ENCODE results near the gene EVC2. TPM values are rescaled to one million over a fixed set of nuclear protein-coding genes. Genes with fewer than 3 reads are reported as not detected.
"Not testable (repeated sequence)": the region's sequence is repeated elsewhere in the genome, so short reads cannot be mapped to it uniquely, and the experiment has no call there.

Gene EVC2
- total RNA-seq, 2 donors from 2014 or later: 0.49 to 0.93 TPM

- Histone ChIP-seq H3K27ac (no peak overlapping the region), H3K9ac (ENCODE audit: low read depth in 2 of 2, low read length in 2 of 2) (no peak overlapping the region), H3K4me3 (no peak overlapping the region), H3K9me3 (no peaks in the 10 kb centered on the region), H3K36me3 (no peaks in the 10 kb centered on the region), H3K27me3 (no peaks in the 10 kb centered on the region), H3K4me1 (no peaks in the 10 kb centered on the region)
- TF ChIP-seq CTCF (IDR thresholded peaks at IDR 0.05): no peak
- intact Hi-C loops (cut with DNase I): no loop called here
- DNase-seq: no peak
Measured at GRCh38 chr4:5615496-5616075, 92.8 kb downstream of the EVC2 start.

GRCh38 chr4:5611750-5612149, 96.6 kb downstream of the EVC2 start:
- Histone ChIP-seq H3K4me3 (no peak overlapping the region), H3K9me3 (no peaks in the 10 kb centered on the region), H3K27ac (no peak overlapping the region), H3K9ac (ENCODE audit: low read depth in 2 of 2, low read length in 2 of 2) (no peak overlapping the region), H3K27me3 (no peaks in the 10 kb centered on the region), H3K36me3 (no peaks in the 10 kb centered on the region), H3K4me1 (no peaks in the 10 kb centered on the region)
- intact Hi-C loops (cut with DNase I): no loop called here
- no peak for DNase-seq
- no peak for TF ChIP-seq CTCF (IDR thresholded peaks at IDR 0.05)

GRCh38 chr4:5609306-5610007, 98.9 kb downstream of the EVC2 start:
- Histone ChIP-seq H3K4me3 (no peak overlapping the region), H3K4me1 (no peaks in the 10 kb centered on the region), H3K9me3 (no peaks in the 10 kb centered on the region), H3K27ac (no peak overlapping the region), H3K36me3 (no peaks in the 10 kb centered on the region), H3K9ac (ENCODE audit: low read depth in 2 of 2, low read length in 2 of 2) (no peak overlapping the region), H3K27me3 (no peaks in the 10 kb centered on the region)
- intact Hi-C loops (cut with DNase I): no loop called here
- no peak for TF ChIP-seq CTCF (IDR thresholded peaks at IDR 0.05)
- no peak for DNase-seq

- H3K27ac ChIP-seq; H3K4me3 ChIP-seq; DNase-seq; H3K27me3 ChIP-seq; intact Hi-C loops (cut with DNase I); H3K36me3 ChIP-seq; H3K9ac ChIP-seq (ENCODE audit: low read depth in 2 of 2, low read length in 2 of 2); H3K9me3 ChIP-seq; H3K4me1 ChIP-seq: not testable (repeated sequence)
Measured at GRCh38 chr4:5593828-5594227, 114.5 kb downstream of the EVC2 start.

GRCh38 chr4:5592272-5592671, 116.1 kb downstream of the EVC2 start:
- Histone ChIP-seq H3K9ac (ENCODE audit: low read depth in 2 of 2, low read length in 2 of 2) (no peak overlapping the region), H3K4me3 (no peak overlapping the region), H3K27me3 (no peaks in the 10 kb centered on the region), H3K36me3 (no peaks in the 10 kb centered on the region), H3K9me3 (no peaks in the 10 kb centered on the region), H3K4me1 (no peaks in the 10 kb centered on the region), H3K27ac (no peak overlapping the region)
- intact Hi-C loops (cut with DNase I): no loop called here
- no peak for DNase-seq
- TF ChIP-seq CTCF (IDR thresholded peaks at IDR 0.05): no peak

GRCh38 chr4:5589495-5589894, 118.9 kb downstream of the EVC2 start:
- H3K27ac ChIP-seq: no peak overlapping the region
- H3K4me1 ChIP-seq: no peaks in the 10 kb centered on the region
- no peak for TF ChIP-seq CTCF (IDR thresholded peaks at IDR 0.05)
- no peak overlapping the region for H3K4me3 ChIP-seq
- no peaks in the 10 kb centered on the region for H3K9me3 ChIP-seq
- intact Hi-C loops (cut with DNase I): no loop called here
- H3K9ac ChIP-seq (ENCODE audit: low read depth in 2 of 2, low read length in 2 of 2): no peak overlapping the region
- H3K27me3 ChIP-seq: no peaks in the 10 kb centered on the region
- no peaks in the 10 kb centered on the region for H3K36me3 ChIP-seq
- no peak for DNase-seq
